HG02870 (cell line): Measurements from ENCODE around the gene MAST4.

Experiments
- ATAC-seq: cut with Tn5 transposase; IDR thresholded peaks from one replicate; pipeline ENCODE4 v1.9.1; 2021; ENCODE audit warnings: mild to moderate bottlenecking, moderate library complexity; ENCODE audit not compliant: unreplicated experiment

MAST4 gene

GRCh38 chr5:66603164-66603563, 7.0 kb downstream of the MAST4 start:
- no peak for ATAC-seq

GRCh38 chr5:66603881-66604280, 7.7 kb downstream of the MAST4 start:
- no peak for ATAC-seq

GRCh38 chr5:66606713-66607112, 10.5 kb downstream of the MAST4 start:
- ATAC-seq: no peak

- ATAC-seq: no peak
These were observed 12.3 kb downstream of the MAST4 start for GRCh38 chr5:66608501-66608900.

- no peak for ATAC-seq
These were observed 13.4 kb downstream of the MAST4 start for GRCh38 chr5:66609615-66610014.

GRCh38 chr5:66612226-66612625, 16.0 kb downstream of the MAST4 start:
- no peak for ATAC-seq

GRCh38 chr5:66615136-66615535, 18.9 kb downstream of the MAST4 start:
- ATAC-seq: no peak

GRCh38 chr5:66615894-66616293, 19.7 kb downstream of the MAST4 start:
- ATAC-seq: no peak

- peak; percentile 5 for ATAC-seq
These were observed 20.5 kb downstream of the MAST4 start for GRCh38 chr5:66616520-66617225.

GRCh38 chr5:66617226-66617861, 21.2 kb downstream of the MAST4 start:
- ATAC-seq: peak; percentile 50

- ATAC-seq: no peak
These were observed 22.0 kb downstream of the MAST4 start for GRCh38 chr5:66617991-66618768.

GRCh38 chr5:66620711-66621110, 24.5 kb downstream of the MAST4 start:
- no peak for ATAC-seq

GRCh38 chr5:66621146-66621545, 25.0 kb downstream of the MAST4 start:
- no peak for ATAC-seq

- no peak for ATAC-seq
These were observed 25.5 kb downstream of the MAST4 start for GRCh38 chr5:66621736-66622135.

GRCh38 chr5:66628561-66628960, 32.4 kb downstream of the MAST4 start:
- ATAC-seq: no peak

GRCh38 chr5:66629446-66629845, 33.3 kb downstream of the MAST4 start:
- ATAC-seq: no peak

- ATAC-seq: no peak
These were observed 37.6 kb downstream of the MAST4 start for GRCh38 chr5:66633754-66634153.

GRCh38 chr5:66634601-66635000, 38.4 kb downstream of the MAST4 start:
- ATAC-seq: no peak

GRCh38 chr5:66637994-66638393, 41.8 kb downstream of the MAST4 start:
- ATAC-seq: no peak

- no peak for ATAC-seq
These were observed 42.8 kb downstream of the MAST4 start for GRCh38 chr5:66639037-66639436.

- no peak for ATAC-seq
These were observed 46.3 kb downstream of the MAST4 start for GRCh38 chr5:66642538-66642937.

GRCh38 chr5:66643387-66643786, 47.2 kb downstream of the MAST4 start:
- ATAC-seq: no peak
